Astrocyte (in vitro differentiated cells and primary cell): ENCODE measurements around the gene THRB. TPM values are rescaled to one million over a fixed set of nuclear protein-coding genes. Genes with fewer than 3 reads are reported as not detected.
A peak's percentile ranks its signal among the peaks of the same experiment; 100 is the strongest.

ENCODE experiments used
- DNase-seq: peaks from one replicate; pipeline ENCODE4 v3.0.0-alpha.2; 2010; ENCODE audit warnings: low read depth
- FAIRE-seq: peaks from 2 replicates; lab custom pipeline; 2011; peaks lifted over from hg19 to GRCh38; lab: Jason Lieb, UNC
- H2AFZ ChIP-seq: 2 replicates; pipeline ENCODE4 v1.6.0; 2012; ENCODE audit warnings: low read depth, low read length, inconsistent platforms
- H3K27ac ChIP-seq: 2 replicates; pipeline ENCODE4 v1.5.1; 2011; ENCODE audit warnings: low read depth, low read length, inconsistent platforms
- H3K27me3 ChIP-seq: 2 replicates; pipeline ENCODE4 v1.6.0; 2011; ENCODE audit warnings: low read length, inconsistent platforms; ENCODE audit not compliant: insufficient read depth
- H3K36me3 ChIP-seq: 2 replicates; pipeline ENCODE4 v1.5.1; 2011; ENCODE audit warnings: low read length, inconsistent platforms; ENCODE audit not compliant: insufficient read depth
- H3K4me1 ChIP-seq: 2 replicates; pipeline ENCODE4 v1.5.1; 2011; ENCODE audit warnings: low read length, inconsistent platforms; ENCODE audit not compliant: insufficient read depth
- H3K4me2 ChIP-seq: 2 replicates; pipeline ENCODE4 v1.6.0; 2012; ENCODE audit warnings: low read length, inconsistent platforms
- H3K4me3 ChIP-seq: 2 replicates; pipeline ENCODE4 v1.5.1; 2011; ENCODE audit warnings: low read depth, mild to moderate bottlenecking, low read length, inconsistent platforms; ENCODE audit not compliant: insufficient read depth
- H3K79me2 ChIP-seq: 2 replicates; pipeline ENCODE4 v1.6.0; 2012; ENCODE audit warnings: mild to moderate bottlenecking, low read length, inconsistent platforms; ENCODE audit not compliant: insufficient read depth
- H3K9ac ChIP-seq: 2 replicates; pipeline ENCODE4 v1.6.0; 2012; ENCODE audit warnings: mild to moderate bottlenecking, low read length, inconsistent platforms
- H3K9me3 ChIP-seq: 2 replicates; pipeline ENCODE4 v1.5.1; 2012; ENCODE audit warnings: low read depth, mild to moderate bottlenecking, low read length, inconsistent platforms; ENCODE audit not compliant: insufficient read depth
- H4K20me1 ChIP-seq: 2 replicates; pipeline ENCODE4 v1.6.0; 2012; ENCODE audit warnings: low read length, inconsistent platforms; ENCODE audit not compliant: insufficient read depth
- H3K27ac Mint-ChIP-seq: one replicate; pipeline ENCODE4 v1.8.0; 2021; ENCODE audit warnings: mild to moderate bottlenecking, mixed read lengths; ENCODE audit not compliant: unreplicated experiment
- H3K27me3 Mint-ChIP-seq: one replicate; pipeline ENCODE4 v1.8.0; 2021; ENCODE audit warnings: low read depth, mixed read lengths; ENCODE audit not compliant: unreplicated experiment
- H3K36me3 Mint-ChIP-seq: one replicate; pipeline ENCODE4 v1.8.0; 2021; ENCODE audit warnings: low read depth, mixed read lengths; ENCODE audit not compliant: unreplicated experiment
- H3K4me1 Mint-ChIP-seq: one replicate; pipeline ENCODE4 v1.8.0; 2021; ENCODE audit warnings: low read depth, mixed read lengths; ENCODE audit not compliant: unreplicated experiment
- H3K4me3 Mint-ChIP-seq: one replicate; pipeline ENCODE4 v1.8.0; 2021; ENCODE audit warnings: mild to moderate bottlenecking, moderate library complexity, mixed read lengths; ENCODE audit not compliant: unreplicated experiment
- H3K9me3 Mint-ChIP-seq: one replicate; pipeline ENCODE4 v1.8.0; 2021; ENCODE audit warnings: mild to moderate bottlenecking, mixed read lengths; ENCODE audit not compliant: unreplicated experiment
- CTCF ChIP-seq: IDR thresholded peaks from 2 replicates; pipeline ENCODE4 v1.5.1; 2011; ENCODE audit warnings: low read depth, mild to moderate bottlenecking, inconsistent platforms, low read length, moderate library complexity; ENCODE audit not compliant: insufficient read depth
- EZH2 ChIP-seq: IDR thresholded peaks from 2 replicates; pipeline ENCODE4 v1.6.1; 2012; ENCODE audit warnings: mild to moderate bottlenecking, low read length, inconsistent platforms; ENCODE audit not compliant: insufficient read depth
- total RNA-seq: library from RNA; stranded (reverse); gene quantifications from 2 replicates; pipeline ENCODE4 v1.2.1, GENCODE V29; 2021

Gene THRB
- total RNA-seq, 1 donor from 2014 or later: 8.5 TPM

GRCh38 chr3:24182756-24183155, 311.9 kb downstream of the THRB start:
- Histone ChIP-seq H3K9me3 (no peaks in the 10 kb centered on the region), H3K36me3 (no peaks in the 10 kb centered on the region), H3K4me1 (no peaks in the 10 kb centered on the region), H3K27me3 (no peaks in the 10 kb centered on the region), H3K79me2 (no peaks in the 10 kb centered on the region), H3K4me2 (no peak overlapping the region), H3K9ac (no peak overlapping the region), H4K20me1 (no peaks in the 10 kb centered on the region), H3K4me3 (no peak overlapping the region), H2AFZ (no peak overlapping the region), H3K27ac (no peak overlapping the region)
- peaks cover 2% of the 10 kb centered on the region for H3K4me1 Mint-ChIP-seq
- DNase-seq (no peak), FAIRE-seq (no peak)
- no peaks in the 10 kb centered on the region for H3K36me3 Mint-ChIP-seq
- no peak overlapping the region for H3K27ac Mint-ChIP-seq
- H3K9me3 Mint-ChIP-seq: no peaks in the 10 kb centered on the region
- no peaks in the 10 kb centered on the region for H3K27me3 Mint-ChIP-seq
- no peak overlapping the region for H3K4me3 Mint-ChIP-seq
- no peak for TF ChIP-seq CTCF
- TF ChIP-seq EZH2: no peak

- no peak for DNase-seq
- no peaks in the 10 kb centered on the region for H3K9me3 ChIP-seq
- no peaks in the 10 kb centered on the region for H3K9me3 Mint-ChIP-seq
- FAIRE-seq: no peak
- no peaks in the 10 kb centered on the region for H3K27me3 Mint-ChIP-seq
- H2AFZ ChIP-seq: no peak overlapping the region
- no peak overlapping the region for H3K4me3 ChIP-seq
- H3K79me2 ChIP-seq: no peaks in the 10 kb centered on the region
- H3K36me3 ChIP-seq: no peaks in the 10 kb centered on the region
- no peak overlapping the region for H3K27ac Mint-ChIP-seq
- H3K4me1 Mint-ChIP-seq: peaks cover 2% of the 10 kb centered on the region
- no peaks in the 10 kb centered on the region for H3K27me3 ChIP-seq
- H3K9ac ChIP-seq: no peak overlapping the region
- H3K4me3 Mint-ChIP-seq: no peak overlapping the region
- no peaks in the 10 kb centered on the region for H3K4me1 ChIP-seq
- H3K4me2 ChIP-seq: no peak overlapping the region
- TF ChIP-seq CTCF (no peak), EZH2 (no peak)
- no peaks in the 10 kb centered on the region for H3K36me3 Mint-ChIP-seq
- H4K20me1 ChIP-seq: no peaks in the 10 kb centered on the region
- no peak overlapping the region for H3K27ac ChIP-seq
Measured at GRCh38 chr3:24181256-24181655, 313.4 kb downstream of the THRB start.

- no peaks in the 10 kb centered on the region for H3K9me3 Mint-ChIP-seq
- H3K9ac ChIP-seq: no peak overlapping the region
- H3K4me2 ChIP-seq: no peak overlapping the region
- DNase-seq: no peak
- no peak for FAIRE-seq
- no peak overlapping the region for H3K4me3 ChIP-seq
- no peak overlapping the region for H3K4me3 Mint-ChIP-seq
- peak overlapping the region; percentile 56 for H3K27ac Mint-ChIP-seq
- H3K4me1 Mint-ChIP-seq: peaks cover 1% of the 10 kb centered on the region
- H3K4me1 ChIP-seq: no peaks in the 10 kb centered on the region
- H3K36me3 ChIP-seq: no peaks in the 10 kb centered on the region
- H2AFZ ChIP-seq: no peak overlapping the region
- no peaks in the 10 kb centered on the region for H3K36me3 Mint-ChIP-seq
- no peaks in the 10 kb centered on the region for H4K20me1 ChIP-seq
- TF ChIP-seq EZH2 (no peak), CTCF (no peak)
- H3K79me2 ChIP-seq: no peaks in the 10 kb centered on the region
- H3K27ac ChIP-seq: no peak overlapping the region
- no peaks in the 10 kb centered on the region for H3K9me3 ChIP-seq
- H3K27me3 Mint-ChIP-seq: no peaks in the 10 kb centered on the region
- H3K27me3 ChIP-seq: no peaks in the 10 kb centered on the region
Measured at GRCh38 chr3:24180616-24181015, 314.0 kb downstream of the THRB start.
